Mesothelial cell of epicardium (in vitro differentiated cells): ENCODE measurements around the gene MYO16. TPM values are rescaled to one million over a fixed set of nuclear protein-coding genes. Genes with fewer than 3 reads are reported as not detected.
"Not testable (repeated sequence)": the region's sequence is repeated elsewhere in the genome, so short reads cannot be mapped to it uniquely, and the experiment has no call there.

Source experiments
- DNase-seq, 2 experiments: peaks; one replicate each; pipeline ENCODE4 v3.0.0; 2021; ENCODE audit warnings: low spot score in 2 of 2; ENCODE audit not compliant: unreplicated experiment in 2 of 2
- H3K27ac Mint-ChIP-seq: 2 replicates; pipeline ENCODE4 v1.8.0; 2021; ENCODE audit warnings: mixed read lengths
- H3K27me3 Mint-ChIP-seq: 2 replicates; pipeline ENCODE4 v1.8.0; 2021; ENCODE audit warnings: low read depth, mixed read lengths
- H3K36me3 Mint-ChIP-seq: 2 replicates; pipeline ENCODE4 v1.8.0; 2021; ENCODE audit warnings: mixed read lengths
- H3K4me1 Mint-ChIP-seq: 2 replicates; pipeline ENCODE4 v1.8.0; 2021; ENCODE audit warnings: mixed read lengths
- H3K4me3 Mint-ChIP-seq: 2 replicates; pipeline ENCODE4 v1.8.0; 2021; ENCODE audit warnings: mild to moderate bottlenecking, moderate library complexity, mixed read lengths
- H3K9me3 Mint-ChIP-seq: 2 replicates; pipeline ENCODE4 v1.8.0; 2021; ENCODE audit warnings: mixed read lengths
- CTCF ChIP-seq: fragments of 200-600 bp; sonication (generic); IDR thresholded peaks from one replicate; pipeline ENCODE4 v1.5.0; 2021; ENCODE audit warnings: antibody characterized with exemption; ENCODE audit not compliant: unreplicated experiment
- total RNA-seq: library from RNA; stranded (reverse); gene quantifications from 3 replicates; pipeline ENCODE4 v1.2.1, GENCODE V29; 2021

Gene MYO16
- total RNA-seq, 1 donor from 2014 or later: 0.07 TPM

GRCh38 chr13:109090796-109091195 is 461.4 kb downstream of the MYO16 start:
- peaks cover 2% of the 10 kb centered on the region for H3K4me1 Mint-ChIP-seq
- H3K4me3 Mint-ChIP-seq: no peak overlapping the region
- H3K36me3 Mint-ChIP-seq: no peaks in the 10 kb centered on the region
- no peak overlapping the region for H3K27ac Mint-ChIP-seq
- peaks cover 11% of the 10 kb centered on the region for H3K9me3 Mint-ChIP-seq
- H3K27me3 Mint-ChIP-seq: peaks cover 20% of the 10 kb centered on the region
- TF ChIP-seq CTCF: no peak
- DNase-seq: no peak

- Mint-ChIP-seq H3K9me3 (peaks cover 11% of the 10 kb centered on the region), H3K4me1 (peaks cover 2% of the 10 kb centered on the region), H3K27ac (no peak overlapping the region), H3K27me3 (peaks cover 20% of the 10 kb centered on the region), H3K36me3 (no peaks in the 10 kb centered on the region), H3K4me3 (no peak overlapping the region)
- DNase-seq: no peak
- TF ChIP-seq CTCF: no peak
Observed at GRCh38 chr13:109091249-109091648, 461.8 kb downstream of the MYO16 start.

- not testable (repeated sequence) for H3K4me1 Mint-ChIP-seq, H3K4me3 Mint-ChIP-seq, H3K36me3 Mint-ChIP-seq, DNase-seq, H3K27ac Mint-ChIP-seq
- peaks cover 11% of the 10 kb centered on the region for H3K9me3 Mint-ChIP-seq
- H3K27me3 Mint-ChIP-seq: peaks cover 20% of the 10 kb centered on the region
Observed at GRCh38 chr13:109092186-109092585, 462.8 kb downstream of the MYO16 start.

- H3K36me3 Mint-ChIP-seq: no peaks in the 10 kb centered on the region
- peaks cover 14% of the 10 kb centered on the region for H3K9me3 Mint-ChIP-seq
- no peak for TF ChIP-seq CTCF
- no peak overlapping the region for H3K27ac Mint-ChIP-seq
- H3K4me1 Mint-ChIP-seq: peaks cover 2% of the 10 kb centered on the region
- no peak overlapping the region for H3K4me3 Mint-ChIP-seq
- H3K27me3 Mint-ChIP-seq: peaks cover 20% of the 10 kb centered on the region
- DNase-seq: no peak
Observed at GRCh38 chr13:109093998-109094397, 464.6 kb downstream of the MYO16 start.

GRCh38 chr13:109095126-109095525 is 465.7 kb downstream of the MYO16 start:
- TF ChIP-seq CTCF: no peak
- Mint-ChIP-seq H3K4me3 (no peak overlapping the region), H3K27me3 (peaks cover 14% of the 10 kb centered on the region), H3K4me1 (peaks cover 2% of the 10 kb centered on the region), H3K9me3 (peaks cover 14% of the 10 kb centered on the region), H3K36me3 (no peaks in the 10 kb centered on the region), H3K27ac (no peak overlapping the region)
- DNase-seq: no peak

- TF ChIP-seq CTCF: no peak
- DNase-seq: no peak
- Mint-ChIP-seq H3K27me3 (peaks cover 6% of the 10 kb centered on the region), H3K4me1 (peaks cover 2% of the 10 kb centered on the region), H3K27ac (no peak overlapping the region), H3K9me3 (peaks cover 14% of the 10 kb centered on the region), H3K4me3 (no peak overlapping the region), H3K36me3 (no peaks in the 10 kb centered on the region)
Observed at GRCh38 chr13:109096101-109096500, 466.7 kb downstream of the MYO16 start.
